Epithelial cell of esophagus (primary cell): ENCODE results near the gene PKNOX2.

ENCODE experiments used
- DNase-seq: peaks from one replicate; pipeline ENCODE4 v3.0.0; 2010; ENCODE audit warnings: low read depth
- H3K4me3 ChIP-seq: 2 replicates; pipeline ENCODE4 v1.5.1; 2011; ENCODE audit warnings: mild to moderate bottlenecking, low read length, control low read depth
- CTCF ChIP-seq: IDR thresholded peaks from 2 replicates; pipeline ENCODE4 v1.5.1; 2011; ENCODE audit warnings: low read depth, mild to moderate bottlenecking, low read length, control low read depth, inconsistent platforms; ENCODE audit not compliant: insufficient read depth; ENCODE audit errors: missing control alignments

Gene PKNOX2

DNA sequence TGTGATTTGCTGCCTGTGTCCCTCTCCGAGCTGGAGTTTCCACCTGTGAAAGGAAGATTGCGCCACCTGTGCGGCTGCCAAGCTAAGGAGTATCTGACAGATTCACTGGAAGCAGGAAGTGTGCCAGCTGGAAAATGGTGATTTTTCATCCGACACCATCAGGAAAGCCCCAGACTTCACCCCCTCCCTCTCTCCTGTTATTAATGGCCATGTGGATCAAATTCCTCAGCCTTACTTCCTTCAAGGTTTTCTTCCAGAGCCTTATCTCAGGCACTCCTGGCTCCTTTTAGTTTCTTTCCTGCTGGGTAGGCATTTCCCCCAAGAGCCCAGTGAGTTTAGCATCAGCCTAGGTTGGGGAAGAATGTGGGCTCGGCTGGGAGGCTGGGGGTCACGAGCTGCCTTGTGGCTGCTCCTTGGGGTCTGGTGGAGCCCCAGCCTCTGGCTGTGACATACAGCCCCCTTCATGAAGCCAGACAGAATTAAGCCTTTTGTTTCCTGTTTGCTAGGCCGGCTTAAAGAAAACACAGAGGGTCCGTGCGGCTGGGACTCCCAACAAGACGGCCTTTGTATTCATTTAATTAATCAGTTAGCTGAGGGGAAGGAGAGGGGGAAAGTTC lies 37.1 kb downstream of the PKNOX2 start:
- no peak overlapping the region for H3K4me3 ChIP-seq
- no peak for TF ChIP-seq CTCF
- DNase-seq = peak; percentile 53

- DNase-seq = no peak
- no peak for TF ChIP-seq CTCF
Observed at GRCh38 chr11:125202362-125202880, 37.9 kb downstream of the PKNOX2 start.

DNA sequence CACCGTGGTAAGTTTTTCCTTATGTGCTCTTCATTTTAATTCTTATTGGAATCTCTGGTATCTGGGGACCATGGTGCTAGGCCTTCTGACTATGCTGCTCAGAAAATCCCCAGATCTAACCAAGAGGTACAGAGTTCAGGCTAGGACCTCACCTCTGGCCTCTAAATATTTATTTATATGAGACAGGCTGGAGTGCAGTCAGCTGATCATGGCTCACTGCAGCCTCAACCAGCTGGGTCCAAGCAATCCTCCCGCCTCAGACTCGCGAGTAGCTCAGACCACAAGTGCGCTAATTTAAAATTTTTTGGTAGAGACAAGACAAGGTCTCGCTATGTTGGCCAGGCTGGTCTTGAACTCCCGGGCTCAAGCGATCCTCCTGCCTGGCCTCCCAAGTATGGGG lies 38.4 kb downstream of the PKNOX2 start:
- no peak for DNase-seq
- no peak for TF ChIP-seq CTCF
- no peak overlapping the region for H3K4me3 ChIP-seq

More at GRCh38 chr11:125202362-125202880, 37.9 kb downstream of the PKNOX2 start:
- H3K4me3 ChIP-seq = no peak overlapping the region

- TF ChIP-seq CTCF = no peak
- DNase-seq = peak; percentile 71
- no peak overlapping the region for H3K4me3 ChIP-seq
Observed at GRCh38 chr11:125207866-125208425, 43.4 kb downstream of the PKNOX2 start.

DNA sequence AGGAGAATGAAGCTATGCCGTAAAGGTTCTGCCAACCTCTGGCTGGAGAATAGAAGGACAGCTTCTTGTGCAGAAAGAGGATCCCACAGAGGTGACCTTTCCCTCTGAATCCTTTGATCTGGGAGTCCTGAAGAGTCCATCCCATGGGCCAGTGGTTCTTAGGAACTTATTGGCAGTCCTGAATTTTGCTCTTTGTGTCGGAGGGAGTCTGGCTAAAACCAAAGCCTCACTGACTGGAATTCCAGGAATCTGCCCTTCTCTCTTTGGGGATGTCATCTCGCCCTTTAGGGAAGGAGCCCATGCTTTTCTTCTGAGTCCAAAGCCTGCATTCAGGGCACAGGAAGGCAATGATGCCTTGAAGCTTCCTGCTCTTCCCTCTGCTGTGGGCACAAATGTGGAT lies 45.5 kb downstream of the PKNOX2 start:
- H3K4me3 ChIP-seq = no peak overlapping the region
- no peak for DNase-seq
- no peak for TF ChIP-seq CTCF

DNA sequence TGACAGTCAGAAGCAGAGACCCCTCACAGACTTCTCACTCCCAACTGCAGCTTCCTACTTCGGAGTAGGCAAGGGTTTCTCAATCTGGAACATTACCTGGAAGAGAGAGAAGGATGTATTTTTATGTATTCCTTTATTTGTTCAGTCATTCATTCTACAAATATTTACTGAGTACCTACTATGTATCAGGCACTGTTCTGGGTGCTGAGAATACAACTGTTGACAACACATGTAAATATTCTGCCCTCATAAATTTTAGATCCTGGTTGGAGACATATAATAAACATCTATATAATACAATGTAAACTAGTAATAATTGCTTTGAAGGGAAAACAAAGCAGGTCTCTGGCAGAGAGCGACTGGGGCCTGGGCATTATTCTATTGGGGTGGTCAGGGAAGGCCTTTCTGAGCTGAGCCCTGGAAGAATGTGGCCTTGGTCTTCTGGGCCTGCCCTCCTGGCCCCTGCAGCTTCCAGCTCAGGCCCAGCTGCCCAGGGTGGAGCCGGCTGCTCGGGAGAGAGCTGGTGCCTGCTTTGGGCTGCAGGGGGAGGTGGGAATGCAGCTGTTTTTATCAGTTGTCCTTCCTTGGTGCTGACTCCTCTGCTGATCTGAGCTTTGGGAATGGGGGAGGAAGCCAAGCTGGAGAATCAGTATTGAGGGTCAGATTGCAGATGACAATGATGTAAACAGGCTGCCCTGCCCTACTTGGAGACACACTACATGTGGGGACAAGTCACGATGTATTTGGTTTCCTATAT lies 46.8 kb downstream of the PKNOX2 start:
- TF ChIP-seq CTCF = no peak
- H3K4me3 ChIP-seq = no peak overlapping the region
- DNase-seq = peak; percentile 24
